B cell (primary cell): Measurements from ENCODE around the gene TBC1D9B. TPM values are rescaled to one million over a fixed set of nuclear protein-coding genes. Genes with fewer than 3 reads are reported as not detected.

ENCODE experiments used
- ATAC-seq: fragments of 200-7000 bp; cut with Tn5 transposase; one replicate; pipeline ENCODE4 v1.10.0; 2021; ENCODE audit warnings: low read depth, mild to moderate bottlenecking, moderate number of reproducible peaks, moderate library complexity
- CTCF ChIA-PET: fragments of 350-600 bp; sonication (Branson Sonifier 250); formaldehyde crosslinking; loops from one replicate; lab custom pipeline; 2021; ENCODE audit warnings: antibody characterized with exemption, inconsistent platforms; lab: Charles Lee
- POLR2A ChIA-PET: fragments of 350-600 bp; sonication (Branson Sonifier 250); formaldehyde crosslinking; loops from one replicate; lab custom pipeline; 2021; ENCODE audit warnings: antibody characterized with exemption; lab: Charles Lee
- DNase-seq: peaks from one replicate; pipeline ENCODE4 v3.0.0; 2013
- H2AFZ ChIP-seq: 2 replicates; pipeline ENCODE4 v1.6.1; 2012; ENCODE audit warnings: mild to moderate bottlenecking, low read depth, low read length; ENCODE audit not compliant: insufficient read depth, poor library complexity, severe bottlenecking
- H3K27ac ChIP-seq, 2 donors: 1 replicate in 1 of 2; 2 replicates in 1 of 2; pipeline ENCODE4 v1.5.1; 2012 to 2013; ENCODE audit warnings: low read length in 2 of 2, mild to moderate bottlenecking in 2 of 2, moderate library complexity in 1 of 2
- H3K27me3 ChIP-seq, 4 experiments: fragments of 200-600 bp in 1 of 4; sonication (generic) in 1 of 4; replicated peaks in 1 of 4; 1 replicate in 2 of 4; 2 replicates in 2 of 4; pipeline versions ENCODE4 v1.6.1 to v1.7.0; 2013 to 2016; ENCODE audit warnings: low read length in 3 of 4, mild to moderate bottlenecking in 2 of 4, mixed read lengths in 1 of 4, moderate library complexity in 1 of 4; ENCODE audit not compliant: insufficient read depth in 4 of 4, control insufficient read depth in 3 of 4; ENCODE audit errors: control extremely low read depth in 1 of 4
- H3K36me3 ChIP-seq, 2 experiments: replicated peaks in 1 of 2; 1 replicate in 1 of 2; 2 replicates in 1 of 2; pipeline versions ENCODE4 v1.6.1 to v1.7.1; 2013; ENCODE audit warnings: low read length in 1 of 2; ENCODE audit not compliant: insufficient read depth in 2 of 2, control insufficient read depth in 1 of 2; ENCODE audit errors: control extremely low read depth in 1 of 2, extremely low read depth in 1 of 2
- H3K4me1 ChIP-seq, 2 donors: fragments of 200-600 bp in 1 of 2; sonication (generic) in 1 of 2; 1 replicate in 1 of 2; 2 replicates in 1 of 2; pipeline versions ENCODE4 v1.5.1 to v1.6.1; 2013 to 2017; ENCODE audit warnings: low read length in 2 of 2; ENCODE audit not compliant: control insufficient read depth in 2 of 2, insufficient read depth in 2 of 2
- H3K4me2 ChIP-seq: replicated peaks from 2 replicates; pipeline ENCODE3; 2012; ENCODE audit warnings: mild to moderate bottlenecking, low read depth, low read length; ENCODE audit not compliant: poor library complexity, severe bottlenecking
- H3K4me3 ChIP-seq, 5 experiments: fragments of 200-600 bp in 1 of 5; sonication (generic) in 1 of 5; 1 replicate in 3 of 5; 2 replicates in 2 of 5; pipeline versions ENCODE4 v1.5.1 to v1.7.0; 2011 to 2016; ENCODE audit warnings: low read length in 4 of 5, mild to moderate bottlenecking in 4 of 5, low read depth in 2 of 5, control low read depth in 1 of 5, moderate library complexity in 1 of 5; ENCODE audit not compliant: insufficient read depth in 1 of 5; ENCODE audit errors: control extremely low read depth in 1 of 5, extremely low read depth in 1 of 5
- H3K79me2 ChIP-seq: fragments of 200-600 bp; sonication (generic); one replicate; pipeline ENCODE4 v1.6.0; 2016; ENCODE audit warnings: low read length; ENCODE audit not compliant: control insufficient read depth, insufficient read depth
- H3K9ac ChIP-seq: fragments of 200-600 bp; sonication (generic); 2 replicates; pipeline ENCODE4 v1.6.1; 2017; ENCODE audit warnings: mild to moderate bottlenecking, low read length, moderate library complexity
- H3K9me3 ChIP-seq, 3 donors: one replicate each; pipeline versions ENCODE4 v1.6.1 to v1.7.1; 2013; ENCODE audit warnings: low read length in 2 of 3; ENCODE audit not compliant: control insufficient read depth in 2 of 3, insufficient read depth in 1 of 3; ENCODE audit errors: control extremely low read depth in 1 of 3
- H4K20me1 ChIP-seq: 2 replicates; pipeline ENCODE4 v1.6.0; 2012; ENCODE audit warnings: mild to moderate bottlenecking, low read length; ENCODE audit not compliant: insufficient read depth, control insufficient read depth, poor library complexity, severe bottlenecking
- H3K27ac Mint-ChIP-seq: one replicate; pipeline ENCODE4 v1.8.0; 2021; ENCODE audit warnings: mixed read lengths
- H3K27me3 Mint-ChIP-seq: one replicate; pipeline ENCODE4 v1.8.0; 2021; ENCODE audit warnings: mixed read lengths
- H3K4me1 Mint-ChIP-seq: one replicate; pipeline ENCODE4 v1.8.0; 2021; ENCODE audit warnings: mixed read lengths
- H3K4me3 Mint-ChIP-seq: one replicate; pipeline ENCODE4 v1.8.0; 2021; ENCODE audit warnings: mixed read lengths
- H3K9me3 Mint-ChIP-seq: one replicate; pipeline ENCODE4 v1.8.0; 2022; ENCODE audit warnings: mixed read lengths; ENCODE audit not compliant: insufficient read depth
- CTCF ChIP-seq: fragments of 200-600 bp; IDR thresholded peaks from one replicate; pipeline ENCODE4 v1.8.0; 2022; ENCODE audit warnings: antibody characterized with exemption, mild to moderate bottlenecking
- EZH2 ChIP-seq: IDR thresholded peaks from 2 replicates; pipeline ENCODE4 v1.6.1; 2012; ENCODE audit warnings: borderline replicate concordance, low read depth, mild to moderate bottlenecking, moderate library complexity, low read length; ENCODE audit not compliant: insufficient read depth, poor library complexity, severe bottlenecking
- WGBS: methylation state at CpG from one replicate; pipeline ENCODE4 v1.1.5; 2013; ENCODE audit warnings: missing lambda C conversion rate; ENCODE audit not compliant: insufficient coverage; 5-methylcytosine and 5-hydroxymethylcytosine counted together
- intact Hi-C: fragments of 100-400 bp; cut with micrococcal nuclease; formaldehyde crosslinking; loops from one replicate; pipeline ENCODE4 v1.10.0; 2022
- polyA plus RNA-seq: library from polyadenylated mRNA; depleted of rRNA; stranded (reverse); fragments of >200 nt; gene quantifications from 2 replicates; pipeline ENCODE4 v1.2.3, GENCODE V29; 2012
- total RNA-seq, 2 donors: library from RNA; stranded (reverse); fragments of 120-200 nt in 1 of 2; gene quantifications; 1 replicate in 1 of 2; 2 replicates in 1 of 2; pipeline versions ENCODE4 v1.2.3 to v1.2.4, GENCODE V29; 2013 to 2022

Gene TBC1D9B
- total and polyA plus RNA-seq, 2 donors (not counting 1 experiment from before 2014, with no cell fraction given), result 143 to 144 TPM

DNA sequence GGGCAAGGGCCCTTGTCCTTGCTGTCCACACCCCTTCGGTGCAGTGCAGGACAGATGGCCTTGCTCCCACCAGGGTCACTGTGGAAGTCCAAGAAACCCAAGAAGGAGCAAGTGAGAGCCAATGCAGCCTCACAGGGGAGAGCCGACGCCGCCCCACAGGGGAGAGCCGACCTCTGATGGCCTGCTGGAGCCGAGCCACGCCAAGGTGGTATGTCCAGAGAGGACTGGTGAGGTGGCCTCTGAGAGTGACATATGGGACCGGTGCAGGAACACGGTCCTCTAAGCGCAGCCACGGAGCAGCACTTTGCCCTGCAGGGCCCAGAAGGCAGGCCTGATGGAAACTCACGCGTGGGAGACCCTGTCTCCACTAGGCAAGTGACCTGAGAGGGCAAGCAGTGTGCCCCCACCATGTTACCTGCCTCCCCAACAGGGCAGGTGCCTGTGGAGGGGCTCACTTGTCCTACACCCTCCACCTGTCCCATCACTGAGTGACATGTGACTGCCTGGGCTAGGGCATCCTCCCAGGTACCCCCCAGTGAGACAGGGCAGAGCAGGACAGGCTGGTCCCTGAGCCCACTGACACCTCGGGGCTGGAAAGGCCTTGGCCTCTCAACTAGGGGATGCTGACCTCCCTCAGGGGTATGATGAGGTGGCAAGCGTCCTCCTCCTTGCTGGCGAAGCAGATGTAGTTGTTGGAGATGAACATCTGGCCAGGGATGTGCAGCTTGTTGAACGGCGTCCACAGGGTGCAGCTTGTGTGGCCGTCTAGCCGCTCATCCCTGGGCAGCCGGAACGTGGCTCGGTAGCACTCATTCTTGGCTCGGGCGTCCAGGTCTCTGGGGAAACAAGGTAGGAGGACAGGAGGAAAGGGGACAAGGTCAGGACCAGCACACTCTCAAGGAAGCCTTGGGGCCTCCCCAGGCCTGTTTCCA lies 16.7 kb downstream of the TBC1D9B start:
- intact Hi-C loops, result no loop called here
- ChIA-PET POLR2A (no interaction called here), CTCF (no interaction called here)
- Histone ChIP-seq H3K27me3 (no peaks in the 10 kb centered on the region), H3K36me3 (peaks cover 0 to 80% of the 10 kb centered on the region in 2 experiments), H3K4me2 (no peak overlapping the region), H4K20me1 (no peaks in the 10 kb centered on the region), H3K4me1 (no peaks in the 10 kb centered on the region), H3K4me3 (no peak overlapping the region), H3K27ac (no peak overlapping the region), H2AFZ (no peak overlapping the region), H3K9me3 (no peaks in the 10 kb centered on the region), H3K79me2 (no peaks in the 10 kb centered on the region), H3K9ac (no peak overlapping the region)
- Mint-ChIP-seq H3K4me1 (no peaks in the 10 kb centered on the region), H3K4me3 (no peak overlapping the region), H3K27me3 (no peaks in the 10 kb centered on the region), H3K9me3 (no peaks in the 10 kb centered on the region), H3K27ac (no peak overlapping the region)
- DNase-seq (no peak), ATAC-seq (no peak)
- WGBS, result 97% methylated on average over 25 of the region's 25 CpGs
- TF ChIP-seq EZH2 (no peak), CTCF (no peak)

GRCh38 chr5:179889885-179890284 lies 17.8 kb downstream of the TBC1D9B start:
- WGBS, result 97% methylated on average over 9 of the region's 13 CpGs
- no peak overlapping the region for H2AFZ ChIP-seq
- Mint-ChIP-seq H3K27me3 (no peaks in the 10 kb centered on the region), H3K4me3 (no peak overlapping the region), H3K4me1 (no peaks in the 10 kb centered on the region), H3K27ac (no peak overlapping the region), H3K9me3 (no peaks in the 10 kb centered on the region)
- no peak overlapping the region for H3K4me3 ChIP-seq
- H3K4me1 ChIP-seq, result no peaks in the 10 kb centered on the region
- ATAC-seq (no peak), DNase-seq (no peak)
- H3K36me3 ChIP-seq, result peaks cover under 1 to 74% of the 10 kb centered on the region in 2 experiments
- no peaks in the 10 kb centered on the region for H4K20me1 ChIP-seq
- H3K9me3 ChIP-seq, result peaks cover 0 to 5% (median 0%) of the 10 kb centered on the region in 3 donors
- ChIA-PET POLR2A (no interaction called here), CTCF (interaction anchor here (0.7 kb wide), 1 partner anchor 379 kb away, joined by 4 read pairs; no protein-coding TSS in a partner anchor)
- H3K27me3 ChIP-seq, result no peaks in the 10 kb centered on the region
- no peak overlapping the region for H3K4me2 ChIP-seq
- TF ChIP-seq EZH2, result no peak
- TF ChIP-seq CTCF, result no peak
- no peak overlapping the region for H3K27ac ChIP-seq
- intact Hi-C loops, result no loop called here
- no peak overlapping the region for H3K9ac ChIP-seq
- no peaks in the 10 kb centered on the region for H3K79me2 ChIP-seq
